Activated CD4-positive, alpha-beta T cell treated with anti-CD3 and anti-CD28 coated beads, Interleukin-2, amount 10 ng/mL, durations not matched to agents 7 days and 5 days (primary cell): Measurements from ENCODE around the gene NINL. TPM values are rescaled to one million over a fixed set of nuclear protein-coding genes. Genes with fewer than 3 reads are reported as not detected.

ENCODE experiments used
- CTCF ChIA-PET: fragments of 350-600 bp; sonication (Branson Sonifier 250); formaldehyde crosslinking; loops from one replicate; lab custom pipeline; 2021; ENCODE audit warnings: antibody characterized with exemption; lab: Charles Lee
- POLR2A ChIA-PET: fragments of 350-600 bp; sonication (Branson Sonifier 250); formaldehyde crosslinking; loops from one replicate; lab custom pipeline; 2021; ENCODE audit warnings: antibody characterized with exemption; lab: Charles Lee
- DNase-seq: peaks from one replicate; pipeline ENCODE4 v3.0.0-alpha.2; 2020
- H3K27ac Mint-ChIP-seq: one replicate; pipeline ENCODE4 v1.8.0; 2021; ENCODE audit warnings: mild to moderate bottlenecking, moderate library complexity, mixed read lengths
- H3K27me3 Mint-ChIP-seq: one replicate; pipeline ENCODE4 v1.8.0; 2021; ENCODE audit warnings: mixed read lengths
- H3K36me3 Mint-ChIP-seq: one replicate; pipeline ENCODE4 v1.8.0; 2021; ENCODE audit warnings: low read depth, mixed read lengths
- H3K4me1 Mint-ChIP-seq: one replicate; pipeline ENCODE4 v1.8.0; 2021; ENCODE audit warnings: mixed read lengths
- H3K4me3 Mint-ChIP-seq: one replicate; pipeline ENCODE4 v1.8.0; 2021; ENCODE audit warnings: mild to moderate bottlenecking, moderate library complexity, mixed read lengths
- H3K9me3 Mint-ChIP-seq: one replicate; pipeline ENCODE4 v1.8.0; 2021; ENCODE audit warnings: mixed read lengths
- total RNA-seq, 2 experiments: library from RNA; stranded (reverse); gene quantifications; one replicate each; pipeline ENCODE4 v1.2.3, GENCODE V29; 2021

Gene NINL
- total RNA-seq, 2 experiments from 2014 or later, result 2.3 to 3.7 TPM

- CTCF ChIA-PET, result no interaction called here
- Mint-ChIP-seq H3K4me1 (peaks cover 3% of the 10 kb centered on the region), H3K9me3 (no peaks in the 10 kb centered on the region), H3K27me3 (no peaks in the 10 kb centered on the region), H3K36me3 (no peaks in the 10 kb centered on the region), H3K27ac (no peak overlapping the region), H3K4me3 (no peak overlapping the region)
- DNase-seq, result no peak
- POLR2A ChIA-PET, result no interaction called here
Measured at GRCh38 chr20:25546048-25546447, 39.3 kb downstream of the NINL start.

GRCh38 chr20:25545171-25545570 lies 40.2 kb downstream of the NINL start:
- no peak for DNase-seq
- ChIA-PET POLR2A (no interaction called here), CTCF (interaction anchor here (0.9 kb wide), 1 partner anchor 9 kb away, joined by 3 read pairs; no protein-coding TSS in a partner anchor)
- H3K4me3 Mint-ChIP-seq, result no peak overlapping the region
- H3K4me1 Mint-ChIP-seq, result peaks cover 3% of the 10 kb centered on the region
- H3K36me3 Mint-ChIP-seq, result no peaks in the 10 kb centered on the region
- no peaks in the 10 kb centered on the region for H3K27me3 Mint-ChIP-seq
- no peak overlapping the region for H3K27ac Mint-ChIP-seq
- H3K9me3 Mint-ChIP-seq, result no peaks in the 10 kb centered on the region

- no peaks in the 10 kb centered on the region for H3K36me3 Mint-ChIP-seq
- ChIA-PET POLR2A (no interaction called here), CTCF (interaction anchor here (0.9 kb wide), 1 partner anchor 9 kb away, joined by 3 read pairs; no protein-coding TSS in a partner anchor)
Measured at GRCh38 chr20:25544734-25545133, 40.6 kb downstream of the NINL start.

GRCh38 chr20:25544311-25544710 lies 41.0 kb downstream of the NINL start:
- no peak for DNase-seq
- no peaks in the 10 kb centered on the region for H3K9me3 Mint-ChIP-seq
- no peaks in the 10 kb centered on the region for H3K36me3 Mint-ChIP-seq
- H3K4me1 Mint-ChIP-seq, result peaks cover 3% of the 10 kb centered on the region
- ChIA-PET POLR2A (no interaction called here), CTCF (no interaction called here)
- no peak overlapping the region for H3K27ac Mint-ChIP-seq
- H3K27me3 Mint-ChIP-seq, result no peaks in the 10 kb centered on the region
- H3K4me3 Mint-ChIP-seq, result no peak overlapping the region

More at GRCh38 chr20:25544734-25545133, 40.6 kb downstream of the NINL start:
- no peak for DNase-seq
- Mint-ChIP-seq H3K27ac (no peak overlapping the region), H3K27me3 (no peaks in the 10 kb centered on the region), H3K9me3 (no peaks in the 10 kb centered on the region), H3K4me1 (peaks cover 3% of the 10 kb centered on the region), H3K4me3 (no peak overlapping the region)

GRCh38 chr20:25543068-25543467 lies 42.3 kb downstream of the NINL start:
- ChIA-PET CTCF (no interaction called here), POLR2A (no interaction called here)
- Mint-ChIP-seq H3K9me3 (no peaks in the 10 kb centered on the region), H3K27me3 (no peaks in the 10 kb centered on the region), H3K27ac (no peak overlapping the region), H3K4me1 (peaks cover 3% of the 10 kb centered on the region), H3K36me3 (no peaks in the 10 kb centered on the region), H3K4me3 (no peak overlapping the region)
- no peak for DNase-seq

- Mint-ChIP-seq H3K27me3 (no peaks in the 10 kb centered on the region), H3K4me1 (peaks cover 3% of the 10 kb centered on the region), H3K9me3 (no peaks in the 10 kb centered on the region), H3K4me3 (no peak overlapping the region), H3K36me3 (no peaks in the 10 kb centered on the region), H3K27ac (no peak overlapping the region)
- no peak for DNase-seq
- POLR2A ChIA-PET, result no interaction called here
- CTCF ChIA-PET, result interaction anchor here (1.8 kb wide), 1 partner anchor 20 kb away, joined by 4 read pairs; no protein-coding TSS in a partner anchor
Measured at GRCh38 chr20:25541676-25542075, 43.7 kb downstream of the NINL start.

- H3K4me3 Mint-ChIP-seq, result no peak overlapping the region
- POLR2A ChIA-PET, result no interaction called here
- H3K36me3 Mint-ChIP-seq, result no peaks in the 10 kb centered on the region
- no peaks in the 10 kb centered on the region for H3K27me3 Mint-ChIP-seq
- H3K27ac Mint-ChIP-seq, result no peak overlapping the region
- CTCF ChIA-PET, result interaction anchor here (1.6 to 1.8 kb wide), 2 partner anchors 12 to 18 kb away, joined by 3 to 4 read pairs; no protein-coding TSS in a partner anchor
- DNase-seq, result no peak
- no peaks in the 10 kb centered on the region for H3K9me3 Mint-ChIP-seq
- H3K4me1 Mint-ChIP-seq, result peaks cover 3% of the 10 kb centered on the region
Measured at GRCh38 chr20:25539742-25540672, 45.3 kb downstream of the NINL start.

- no peaks in the 10 kb centered on the region for H3K36me3 Mint-ChIP-seq
- CTCF ChIA-PET, result interaction anchor here (1.6 kb wide), 1 partner anchor 11 kb away, joined by 3 read pairs; no protein-coding TSS in a partner anchor
- POLR2A ChIA-PET, result no interaction called here
- peaks cover 3% of the 10 kb centered on the region for H3K4me1 Mint-ChIP-seq
- H3K27me3 Mint-ChIP-seq, result no peaks in the 10 kb centered on the region
- H3K4me3 Mint-ChIP-seq, result no peak overlapping the region
- H3K9me3 Mint-ChIP-seq, result no peaks in the 10 kb centered on the region
- no peak for DNase-seq
- H3K27ac Mint-ChIP-seq, result no peak overlapping the region
Measured at GRCh38 chr20:25538838-25539665, 46.3 kb downstream of the NINL start.

GRCh38 chr20:25537890-25538289 lies 47.4 kb downstream of the NINL start:
- Mint-ChIP-seq H3K36me3 (no peaks in the 10 kb centered on the region), H3K9me3 (no peaks in the 10 kb centered on the region), H3K4me1 (peaks cover 3% of the 10 kb centered on the region), H3K4me3 (no peak overlapping the region), H3K27me3 (no peaks in the 10 kb centered on the region), H3K27ac (no peak overlapping the region)
- no peak for DNase-seq
- ChIA-PET CTCF (no interaction called here), POLR2A (no interaction called here)

- Mint-ChIP-seq H3K27me3 (no peaks in the 10 kb centered on the region), H3K9me3 (peaks cover 2% of the 10 kb centered on the region), H3K36me3 (no peaks in the 10 kb centered on the region), H3K4me1 (no peaks in the 10 kb centered on the region), H3K27ac (no peak overlapping the region), H3K4me3 (no peak overlapping the region)
- ChIA-PET CTCF (interaction anchor here (1.2 kb wide), 1 partner anchor 9 kb away, joined by 3 read pairs; no protein-coding TSS in a partner anchor), POLR2A (no interaction called here)
- DNase-seq, result no peak
Measured at GRCh38 chr20:25535762-25536161, 49.6 kb downstream of the NINL start.

GRCh38 chr20:25534845-25535244 lies 50.5 kb downstream of the NINL start:
- CTCF ChIA-PET, result no interaction called here
- H3K27me3 Mint-ChIP-seq, result no peaks in the 10 kb centered on the region
- H3K4me1 Mint-ChIP-seq, result no peaks in the 10 kb centered on the region
- no peaks in the 10 kb centered on the region for H3K36me3 Mint-ChIP-seq
- H3K4me3 Mint-ChIP-seq, result no peak overlapping the region
- H3K27ac Mint-ChIP-seq, result no peak overlapping the region
- DNase-seq, result no peak
- POLR2A ChIA-PET, result no interaction called here
- peaks cover 2% of the 10 kb centered on the region for H3K9me3 Mint-ChIP-seq

GRCh38 chr20:25533920-25534700 lies 51.2 kb downstream of the NINL start:
- ChIA-PET POLR2A (no interaction called here), CTCF (no interaction called here)
- DNase-seq, result no peak
- Mint-ChIP-seq H3K4me1 (no peaks in the 10 kb centered on the region), H3K36me3 (no peaks in the 10 kb centered on the region), H3K27me3 (no peaks in the 10 kb centered on the region), H3K4me3 (no peak overlapping the region), H3K9me3 (peaks cover 2% of the 10 kb centered on the region), H3K27ac (no peak overlapping the region)
